SH-SY5Y (cell line): ENCODE results near the gene HOXB5.

Experiments used
- GATA2 ChIP-seq: IDR thresholded peaks from 2 replicates; pipeline ENCODE4 v1.6.1; 2011; ENCODE audit warnings: mild to moderate bottlenecking, low read depth, low read length
- GATA3 ChIP-seq: IDR thresholded peaks from 2 replicates; pipeline ENCODE4 v1.6.1; 2011; ENCODE audit warnings: low read depth, mild to moderate bottlenecking, low read length, moderate library complexity

GRCh38 chr17:48584223-48584741 is 9.3 kb downstream of the HOXB5 start:
- TF ChIP-seq GATA2: no peak
- TF ChIP-seq GATA3: no peak
